GM12878 (cell line): Measurements from ENCODE around the gene ADAR. TPM values are rescaled to one million over a fixed set of nuclear protein-coding genes. Genes with fewer than 3 reads are reported as not detected.

ENCODE experiments used
- ATAC-seq: fragments of 200-7000 bp; cut with Tn5 transposase; 3 replicates; pipeline ENCODE4 v1.9.1; 2020; ENCODE audit warnings: mild to moderate bottlenecking, moderate library complexity
- BruUV-seq: library from RNA; stranded (reverse); fragments of 400-500 nt; replicated peaks from 2 replicates; lab custom pipeline; 2021; lab: Mats Ljungman, UMichigan
- CTCF ChIA-PET: fragments of 300-600 bp; sonication (Branson Sonifier 250); formaldehyde crosslinking; extraction: SDS; loops from one replicate; lab custom pipeline; 2021; ENCODE audit warnings: inconsistent platforms; lab: Yijun Ruan, JAX
- POLR2A ChIA-PET: fragments of 350-600 bp; formaldehyde crosslinking; extraction: SDS; loops from one replicate; lab custom pipeline; 2021; ENCODE audit warnings: inconsistent platforms; lab: Charles Lee
- RAD21 ChIA-PET: fragments of 300-600 bp; sonication (Branson Sonifier 250); formaldehyde crosslinking; loops from one replicate; lab custom pipeline; 2023; ENCODE audit warnings: antibody characterized with exemption; ENCODE audit not compliant: unreplicated experiment; lab: Charles Lee
- SMC1A ChIA-PET: fragments of 300-600 bp; sonication (Branson Sonifier 250); formaldehyde crosslinking; loops from one replicate; lab custom pipeline; 2023; ENCODE audit not compliant: unreplicated experiment, uncharacterized antibody; lab: Charles Lee
- DNase-seq: peaks from one replicate; pipeline ENCODE4 v3.0.0-alpha.2; 2011; ENCODE audit warnings: low read depth, low spot score
- FAIRE-seq: peaks from 3 replicates; lab custom pipeline; 2011; peaks lifted over from hg19 to GRCh38; lab: Jason Lieb, UNC
- H2AFZ ChIP-seq: 2 replicates; pipeline ENCODE4 v1.6.0; 2011; ENCODE audit warnings: low read depth, low read length, control low read depth; ENCODE audit not compliant: control insufficient read depth
- H3K27ac ChIP-seq: 2 replicates; pipeline ENCODE4 v1.5.1; 2011; ENCODE audit warnings: control low read depth; ENCODE audit not compliant: control insufficient read depth, insufficient read depth
- H3K27me3 ChIP-seq, 2 experiments: replicated peaks in 1 of 2; 2 replicates each; pipeline versions ENCODE4 v1.6.0 to v1.6.1; 2011; ENCODE audit warnings: low read length in 1 of 2; ENCODE audit not compliant: control insufficient read depth in 2 of 2, insufficient read depth in 2 of 2
- H3K36me3 ChIP-seq, 2 experiments: 2 replicates each; pipeline ENCODE4 v1.5.1; 2011; ENCODE audit warnings: low read length in 1 of 2; ENCODE audit not compliant: control insufficient read depth in 2 of 2, insufficient read depth in 2 of 2
- H3K4me1 ChIP-seq: 2 replicates; pipeline ENCODE4 v1.6.1; 2011; ENCODE audit warnings: mild to moderate bottlenecking, low read length, moderate library complexity, mixed read lengths; ENCODE audit not compliant: control insufficient read depth, insufficient read depth
- H3K4me2 ChIP-seq: 2 replicates; pipeline ENCODE4 v1.6.0; 2011; ENCODE audit warnings: control low read depth; ENCODE audit not compliant: control insufficient read depth, insufficient read depth
- H3K4me3 ChIP-seq: fragments of 200-600 bp; sonication (generic); 2 replicates; pipeline ENCODE4 v1.5.1; 2016
- H3K79me2 ChIP-seq: 2 replicates; pipeline ENCODE4 v1.6.0; 2011; ENCODE audit warnings: low read length; ENCODE audit not compliant: control insufficient read depth, insufficient read depth
- H3K9ac ChIP-seq: 2 replicates; pipeline ENCODE4 v1.8.0; 2011; ENCODE audit warnings: low read length, control low read depth, mixed read lengths; ENCODE audit not compliant: control insufficient read depth, insufficient read depth
- H3K9me3 ChIP-seq: replicated peaks from 3 replicates; pipeline ENCODE4 v1.5.1; 2011; ENCODE audit warnings: mild to moderate bottlenecking, low read length; ENCODE audit not compliant: control insufficient read depth, insufficient read depth
- H4K20me1 ChIP-seq: 2 replicates; pipeline ENCODE4 v1.6.0; 2011; ENCODE audit not compliant: control insufficient read depth, insufficient read depth
- BCL3 ChIP-seq: IDR thresholded peaks from 2 replicates; pipeline ENCODE4 v1.6.1; 2011; ENCODE audit warnings: borderline replicate concordance, low read depth, mild to moderate bottlenecking, moderate library complexity, low read length; ENCODE audit not compliant: insufficient read depth, poor library complexity, severe bottlenecking
- DPF2 ChIP-seq: fragments of 450-650 bp; IDR thresholded peaks from 2 replicates; pipeline ENCODE4 v1.6.1; 2017; ENCODE audit warnings: mild to moderate bottlenecking
- IKZF1 ChIP-seq: fragments of 450-650 bp; conservative IDR thresholded peaks from 2 replicates; pipeline ENCODE4 v1.6.1; 2017; ENCODE audit warnings: antibody characterized with exemption, mild to moderate bottlenecking
- IKZF2 ChIP-seq, 2 experiments: fragments of 450-650 bp; IDR thresholded peaks; 2 replicates each; pipeline ENCODE4 v1.6.1; 2017; ENCODE audit warnings: mild to moderate bottlenecking in 2 of 2, moderate library complexity in 2 of 2
- NR2F1 ChIP-seq: fragments of 450-650 bp; conservative IDR thresholded peaks from 2 replicates; pipeline ENCODE4 v1.6.1; 2017; ENCODE audit warnings: mild to moderate bottlenecking
- RFX5 ChIP-seq: IDR thresholded peaks from 2 replicates; pipeline ENCODE4 v1.6.1; 2011; ENCODE audit warnings: low read depth, low read length, improper control_type of control experiment
- RUNX3 ChIP-seq: IDR thresholded peaks from 2 replicates; pipeline ENCODE4 v1.6.1; 2012; ENCODE audit warnings: low read length, inconsistent platforms
- TCF12 ChIP-seq: IDR thresholded peaks from 2 replicates; pipeline ENCODE4 v1.6.1; 2011; ENCODE audit warnings: low read depth, mild to moderate bottlenecking, low read length
- ZNF207 ChIP-seq: fragments of 450-650 bp; IDR thresholded peaks from 2 replicates; pipeline ENCODE4 v1.6.1; 2014; ENCODE audit warnings: antibody characterized with exemption, mild to moderate bottlenecking, borderline replicate concordance
- WGBS: methylation state at CpG from one replicate; pipeline ENCODE4 v1.1.6; 2016; ENCODE audit warnings: low lambda C conversion rate; ENCODE audit not compliant: insufficient replicate concordance, insufficient coverage; ENCODE audit errors: missing lambda C conversion rate; 5-methylcytosine and 5-hydroxymethylcytosine counted together
- in situ Hi-C: fragments of 300-500 bp; cut with MboI; formaldehyde crosslinking; loops from 9 replicates; pipeline ENCODE4 v1.14.3; 2018; ENCODE audit warnings: mixed read lengths
- intact Hi-C: fragments of 100-400 bp; cut with micrococcal nuclease; formaldehyde crosslinking; loops from one replicate; pipeline ENCODE4 v1.14.2; 2022; ENCODE audit not compliant: unreplicated experiment
- polyA plus RNA-seq, 11 experiments: library from polyadenylated mRNA; depleted of rRNA in 4 of 11; unstranded in 6 of 11; stranded (reverse) in 5 of 11; fragments of >200 nt; fragmentation: Nextera tagmentation in 4 of 11; fragmentation: Illumina TruSeq in 1 of 11; extraction: Ambion mirVana in 4 of 11; extraction: Trizol in 1 of 11; gene quantifications; 1 replicate in 1 of 11; 2 replicates in 10 of 11; pipeline versions ENCODE4 v1.2.1 to v1.2.3, GENCODE V29; 2011 to 2016; ENCODE audit warnings: inconsistent platforms in 2 of 11, missing spikeins in 2 of 11, low read depth in 1 of 11
- total RNA-seq, 4 experiments: library from RNA; depleted of rRNA in 3 of 4; stranded (reverse); fragments of >200 nt in 3 of 4; fragmentation: Illumina TruSeq in 1 of 4; extraction: Trizol in 1 of 4; gene quantifications; 2 replicates each; pipeline versions ENCODE4 v1.2.1 to v1.2.3, GENCODE V29; 2013 to 2021

ADAR gene
- total and polyA plus RNA-seq, 10 of the 15 experiments (the other 5 are each of a cell fraction or from before 2014, with no cell fraction given), result 55.5 to 413 (median 176) TPM

DNA sequence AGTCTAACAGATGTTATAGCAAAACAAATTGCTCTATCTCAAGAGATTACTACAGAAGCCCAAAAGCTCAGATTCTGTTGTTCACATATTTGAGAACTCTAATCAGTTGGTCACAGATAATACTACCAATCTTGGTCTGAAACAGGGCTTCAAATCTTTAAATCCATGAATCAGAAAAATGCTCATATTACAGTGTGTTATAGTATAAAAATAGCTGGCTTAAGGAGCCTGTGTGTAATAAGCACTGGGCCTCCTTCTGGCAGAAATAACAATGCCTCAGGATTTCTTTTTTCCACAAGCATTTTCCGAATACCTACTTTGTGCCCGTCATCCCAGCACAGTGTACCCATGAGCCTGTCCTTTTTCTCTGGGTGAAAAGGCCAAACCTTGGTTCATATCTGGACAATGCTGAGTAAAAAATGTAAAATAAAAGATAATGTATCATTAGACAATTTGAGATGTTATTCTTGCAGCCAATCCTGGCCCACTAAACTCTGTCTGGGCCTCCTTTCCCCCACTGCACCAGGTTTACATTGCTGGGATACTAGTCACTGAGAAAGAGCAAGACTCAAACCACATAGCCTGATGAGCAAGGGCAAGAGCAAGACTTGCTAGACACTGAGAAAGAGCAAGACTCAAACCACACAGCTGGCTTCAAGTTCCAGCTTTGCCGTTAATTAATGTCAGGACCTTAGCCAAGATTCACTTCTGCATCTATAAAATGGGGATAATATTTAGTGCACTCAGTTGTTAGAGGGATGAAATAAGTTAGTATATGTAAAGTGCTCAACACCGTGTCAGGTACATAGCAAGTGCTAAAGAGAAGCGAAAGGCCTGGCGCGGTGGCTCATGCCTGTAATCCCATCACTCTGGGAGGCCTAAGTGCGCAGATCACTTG lies 17.0 kb upstream of the ADAR start:
- TSS peak; percentile 36 for BruUV-seq
- intact Hi-C loops, result no loop called here

More for the DNA sequence above, 17.0 kb upstream of the ADAR start:
- ChIA-PET SMC1A (interaction anchor here (1.3 to 5.4 kb wide), 7 partner anchors 10 to 34 kb away, joined by 3 to 35 read pairs (median 6); partner anchors contain the start of gene ADAR), RAD21 (interaction anchor here (1.2 to 4.2 kb wide), 4 partner anchors 14 to 65 kb away, joined by 3 to 23 read pairs (median 8); no protein-coding TSS in a partner anchor), POLR2A (interaction anchor here (2.1 kb wide), 1 partner anchor 14 kb away, joined by 6 read pairs; no protein-coding TSS in a partner anchor), CTCF (interaction anchor here (0.6 to 2.7 kb wide), 8 partner anchors 14 to 938 kb away, joined by 3 to 17 read pairs (median 4); no protein-coding TSS in a partner anchor)
- Histone ChIP-seq H3K79me2 (peaks cover 80% of the 10 kb centered on the region), H3K4me2 (peak overlapping the region; percentile 26), H3K27me3 (no peaks in the 10 kb centered on the region), H2AFZ (no peak overlapping the region), H3K4me3 (peak overlapping the region; percentile 37; the same call in 1 of the 2 replicates), H3K36me3 (peaks cover 0 to 6% of the 10 kb centered on the region in 2 experiments; a peak in 2 of 4 replicates), H3K9me3 (no peaks in the 10 kb centered on the region), H3K9ac (no peak overlapping the region), H3K4me1 (peaks cover 7% of the 10 kb centered on the region), H4K20me1 (no peaks in the 10 kb centered on the region), H3K27ac (no peak overlapping the region)
- in situ Hi-C loops, result no loop called here
- no peak for DNase-seq
- over 99% methylated on average over 8 of the region's 8 CpGs for WGBS
- peak; percentile 17; the same call in 1 of the 3 replicates for ATAC-seq
- FAIRE-seq, result no peak
- TF ChIP-seq IKZF1 (0 out of 2 replicates have a peak, but pooled peaks have one; percentile 15), RFX5 (no peak), RUNX3 (0 out of 2 replicates have a peak, but pooled peaks have one; percentile 17), NR2F1 (0 out of 2 replicates have a peak, but pooled peaks have one; percentile 39), IKZF2 (IDR thresholded peaks at IDR 0.05) (peak in 1 of 2 experiments; percentile 15; a peak in 1 of 4 replicates), DPF2 (no peak), BCL3 (peak; percentile 43), TCF12 (no peak), ZNF207 (no peak)
